SU-DHL-6 (cell line): ENCODE results near the gene RPL35.

Experiments
- EZH2phosphoT487 ChIP-seq: fragments of 200-600 bp; sonication (generic), shearing (Covaris generic); conservative IDR thresholded peaks from 2 replicates; pipeline ENCODE4 v1.6.1; 2018; ENCODE audit warnings: mild to moderate bottlenecking, antibody characterized with exemption, low read length, moderate library complexity, mixed read lengths
- TF ChIP-seq, protein P1 (sequence below): fragments of 200-600 bp; sonication (generic); IDR thresholded peaks from one replicate; pipeline ENCODE4 v1.5.1; 2017; ENCODE audit warnings: antibody characterized with exemption, mild to moderate bottlenecking, low read length, moderate library complexity; ENCODE audit not compliant: insufficient read depth, poor library complexity, severe bottlenecking

GRCh38 chr9:124899845-124900244 lies 38.1 kb upstream of the RPL35 start:
- TF ChIP-seq, protein P1, sequence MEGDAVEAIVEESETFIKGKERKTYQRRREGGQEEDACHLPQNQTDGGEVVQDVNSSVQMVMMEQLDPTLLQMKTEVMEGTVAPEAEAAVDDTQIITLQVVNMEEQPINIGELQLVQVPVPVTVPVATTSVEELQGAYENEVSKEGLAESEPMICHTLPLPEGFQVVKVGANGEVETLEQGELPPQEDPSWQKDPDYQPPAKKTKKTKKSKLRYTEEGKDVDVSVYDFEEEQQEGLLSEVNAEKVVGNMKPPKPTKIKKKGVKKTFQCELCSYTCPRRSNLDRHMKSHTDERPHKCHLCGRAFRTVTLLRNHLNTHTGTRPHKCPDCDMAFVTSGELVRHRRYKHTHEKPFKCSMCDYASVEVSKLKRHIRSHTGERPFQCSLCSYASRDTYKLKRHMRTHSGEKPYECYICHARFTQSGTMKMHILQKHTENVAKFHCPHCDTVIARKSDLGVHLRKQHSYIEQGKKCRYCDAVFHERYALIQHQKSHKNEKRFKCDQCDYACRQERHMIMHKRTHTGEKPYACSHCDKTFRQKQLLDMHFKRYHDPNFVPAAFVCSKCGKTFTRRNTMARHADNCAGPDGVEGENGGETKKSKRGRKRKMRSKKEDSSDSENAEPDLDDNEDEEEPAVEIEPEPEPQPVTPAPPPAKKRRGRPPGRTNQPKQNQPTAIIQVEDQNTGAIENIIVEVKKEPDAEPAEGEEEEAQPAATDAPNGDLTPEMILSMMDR, result no peak
- TF ChIP-seq EZH2phosphoT487, result no peak
